ENCODE results near the gene MAPK9. TPM values are rescaled to one million over a fixed set of nuclear protein-coding genes. Genes with fewer than 3 reads are reported as not detected.
A peak's percentile ranks its signal among the peaks of the same experiment; 100 is the strongest.

MAPK9 gene
- 36.9 and 37.9 TPM in 2 replicates for total RNA-seq (2014; rRNA removed; shearing (Covaris generic))

GRCh38 chr5:180291943-180292831 lies at the start of gene MAPK9:
Gene MAPK9 (minus strand): TSS chr5:180292083. CDS start chr5:180280561, 11,522 bp downstream.
- peak; percentile 60 for DNase-seq (ENCODE audit: low spot score)

GRCh38 chr5:180341595-180341994 lies 49.7 kb upstream of the MAPK9 start:
- no peak for DNase-seq (ENCODE audit: low spot score)

- peak; percentile 36 for DNase-seq (ENCODE audit: low spot score)
These were observed 49.0 kb upstream of the MAPK9 start for GRCh38 chr5:180340856-180341255.

GRCh38 chr5:180339583-180340183 lies 47.8 kb upstream of the MAPK9 start:
- no peak for DNase-seq (ENCODE audit: low spot score)

- DNase-seq (ENCODE audit: low spot score), result no peak
These were observed 46.3 kb upstream of the MAPK9 start for GRCh38 chr5:180338001-180338707.

DNA sequence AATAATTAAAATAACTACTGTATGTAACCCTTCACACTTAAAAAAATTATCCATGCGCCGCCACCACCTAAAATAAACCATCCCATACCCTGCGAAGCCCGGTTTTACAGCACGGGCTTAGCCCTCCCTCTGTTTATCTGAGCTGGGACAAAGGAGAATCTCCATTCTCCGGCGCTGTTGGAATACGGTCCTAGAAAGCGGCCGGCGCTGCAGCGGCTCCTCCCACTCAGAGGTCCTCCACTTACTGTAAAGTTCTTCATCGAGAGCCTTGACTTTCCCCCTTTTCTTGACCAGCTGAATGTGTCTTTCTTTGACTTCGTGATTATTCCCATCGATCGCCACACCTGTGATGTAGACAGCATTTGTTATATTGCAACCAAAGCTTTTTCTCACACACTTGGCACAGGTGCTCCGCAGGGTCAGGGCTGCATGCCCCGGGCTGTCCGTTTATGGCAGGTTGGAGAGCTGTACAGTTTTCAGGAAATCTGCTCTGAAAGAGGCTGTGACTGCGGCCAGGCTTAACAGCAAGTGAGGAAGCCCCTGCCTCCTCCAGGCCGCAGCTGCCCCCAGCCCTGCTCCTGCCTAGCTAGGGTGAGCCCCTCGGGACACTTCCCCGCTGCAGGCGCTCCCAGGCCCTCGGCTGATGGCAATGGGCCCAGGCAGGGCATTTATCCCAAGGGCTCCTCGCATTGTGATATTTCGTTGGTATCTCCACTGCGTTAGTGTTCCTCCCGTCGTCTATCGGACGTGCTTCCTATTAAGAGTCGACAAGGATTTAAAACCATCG lies 44.5 kb upstream of the MAPK9 start:
- DNase-seq (ENCODE audit: low spot score), result no peak

- DNase-seq (ENCODE audit: low spot score), result no peak
These were observed 43.8 kb upstream of the MAPK9 start for GRCh38 chr5:180335614-180336233.

GRCh38 chr5:180334751-180335613 lies 43.1 kb upstream of the MAPK9 start:
- DNase-seq (ENCODE audit: low spot score), result no peak

GRCh38 chr5:180334176-180334575 lies 42.3 kb upstream of the MAPK9 start:
- peak; percentile 74 for DNase-seq (ENCODE audit: low spot score)

- peak; percentile 96 for DNase-seq (ENCODE audit: low spot score)
These were observed 41.8 kb upstream of the MAPK9 start for GRCh38 chr5:180333661-180334060.

GRCh38 chr5:180332861-180333260 lies 41.0 kb upstream of the MAPK9 start:
- DNase-seq (ENCODE audit: low spot score), result no peak

DNA sequence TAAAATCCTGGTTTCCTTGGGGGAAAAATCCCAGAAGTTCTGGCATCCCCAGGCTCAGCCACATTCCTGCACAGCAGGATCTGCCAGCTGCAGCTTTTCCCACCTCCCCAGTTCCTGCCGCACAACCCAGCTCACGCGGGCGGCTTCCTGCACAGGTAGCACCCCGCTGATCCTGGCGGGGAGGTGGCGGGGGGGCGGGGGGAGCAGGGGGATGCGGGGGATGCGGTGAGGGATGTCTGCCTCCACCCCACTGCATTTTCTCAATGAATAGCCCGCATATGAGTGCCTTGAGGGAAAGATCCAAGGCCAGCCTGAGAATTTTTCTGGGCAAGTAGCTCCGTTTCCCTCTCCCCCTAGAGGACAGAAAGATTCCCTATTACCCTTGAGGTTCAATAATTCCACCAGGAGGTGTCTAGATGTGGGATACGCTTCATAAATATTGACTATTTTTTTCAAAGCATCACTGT lies 40.2 kb upstream of the MAPK9 start:
- peak; percentile 84 for DNase-seq (ENCODE audit: low spot score)

GRCh38 chr5:180331647-180331950 lies 39.7 kb upstream of the MAPK9 start:
- DNase-seq (ENCODE audit: low spot score), result no peak

DNA sequence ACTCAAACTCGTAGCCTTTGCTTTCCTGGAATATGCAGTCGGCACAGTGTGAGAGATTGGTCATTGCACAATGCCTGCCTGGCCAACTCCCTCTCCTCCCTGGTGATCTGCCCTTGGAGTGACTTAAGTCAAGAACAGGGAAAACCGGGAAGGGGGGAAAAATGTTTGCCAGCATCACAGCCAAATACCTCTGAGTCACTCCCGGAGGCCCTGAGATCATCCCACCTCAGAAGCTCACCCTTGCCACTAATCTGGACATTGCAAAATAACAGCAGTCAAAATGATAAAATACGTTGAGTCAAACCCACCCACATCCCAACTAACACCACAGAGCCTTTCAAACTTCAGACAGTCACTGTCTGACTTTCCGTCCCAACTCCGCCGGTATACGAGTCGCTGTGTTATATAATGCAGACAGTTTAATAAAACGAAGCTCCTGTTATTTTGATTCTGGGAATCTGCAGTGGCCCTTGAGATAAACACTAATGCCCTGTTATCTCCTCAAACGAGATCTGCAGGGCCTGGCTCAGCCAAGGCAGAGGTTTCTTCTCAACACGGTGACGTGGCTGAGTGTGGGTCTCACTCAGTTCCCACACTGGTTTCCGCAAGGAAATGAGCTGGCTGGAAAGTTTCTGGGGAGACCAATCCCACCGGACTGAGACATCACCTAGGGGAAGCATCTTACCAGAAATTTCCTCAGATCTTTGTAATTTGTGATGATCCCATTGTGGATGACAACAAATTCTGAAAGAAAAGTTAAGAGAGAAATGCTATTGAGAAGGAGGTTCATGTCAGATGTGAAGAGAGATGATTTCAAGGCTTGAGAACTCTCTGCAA lies 39.1 kb upstream of the MAPK9 start:
- peak; percentile 100 for DNase-seq (ENCODE audit: low spot score)

DNA sequence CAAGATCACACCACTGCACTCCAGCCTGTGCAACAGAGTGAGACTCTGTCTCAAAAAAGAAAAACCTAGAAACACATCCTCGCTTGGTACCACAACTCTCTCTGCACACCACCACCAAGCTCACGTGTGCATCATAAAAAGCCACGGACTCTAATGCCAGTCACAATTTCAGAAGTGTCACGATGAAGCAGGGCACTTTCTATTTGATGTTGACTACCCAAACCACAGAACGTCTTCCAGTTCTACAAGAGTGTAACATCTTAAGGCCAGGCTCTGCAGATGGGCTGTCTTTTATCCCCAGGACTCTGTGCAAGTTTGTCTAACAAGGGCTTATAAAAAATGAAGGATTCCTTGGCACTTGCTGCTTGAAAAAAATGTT lies 38.4 kb upstream of the MAPK9 start:
- peak; percentile 40 for DNase-seq (ENCODE audit: low spot score)

GRCh38 chr5:180329606-180330269 lies 37.9 kb upstream of the MAPK9 start:
- DNase-seq (ENCODE audit: low spot score), result no peak

DNA sequence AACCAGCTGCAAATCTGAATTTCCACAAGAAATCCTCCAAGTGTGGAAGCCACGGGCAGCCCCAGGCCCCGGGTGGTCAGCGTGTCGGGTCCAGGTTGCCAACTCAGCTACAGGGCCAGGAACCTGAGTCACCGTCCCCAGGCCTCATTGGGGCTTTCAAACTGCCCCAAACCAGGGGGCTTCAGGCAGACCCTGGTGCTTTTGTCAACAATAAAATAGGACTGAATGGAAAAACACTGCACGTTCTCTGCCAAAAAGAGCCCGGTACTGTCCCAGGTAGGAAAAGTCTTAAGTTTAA lies 37.2 kb upstream of the MAPK9 start:
- DNase-seq (ENCODE audit: low spot score), result no peak

DNA sequence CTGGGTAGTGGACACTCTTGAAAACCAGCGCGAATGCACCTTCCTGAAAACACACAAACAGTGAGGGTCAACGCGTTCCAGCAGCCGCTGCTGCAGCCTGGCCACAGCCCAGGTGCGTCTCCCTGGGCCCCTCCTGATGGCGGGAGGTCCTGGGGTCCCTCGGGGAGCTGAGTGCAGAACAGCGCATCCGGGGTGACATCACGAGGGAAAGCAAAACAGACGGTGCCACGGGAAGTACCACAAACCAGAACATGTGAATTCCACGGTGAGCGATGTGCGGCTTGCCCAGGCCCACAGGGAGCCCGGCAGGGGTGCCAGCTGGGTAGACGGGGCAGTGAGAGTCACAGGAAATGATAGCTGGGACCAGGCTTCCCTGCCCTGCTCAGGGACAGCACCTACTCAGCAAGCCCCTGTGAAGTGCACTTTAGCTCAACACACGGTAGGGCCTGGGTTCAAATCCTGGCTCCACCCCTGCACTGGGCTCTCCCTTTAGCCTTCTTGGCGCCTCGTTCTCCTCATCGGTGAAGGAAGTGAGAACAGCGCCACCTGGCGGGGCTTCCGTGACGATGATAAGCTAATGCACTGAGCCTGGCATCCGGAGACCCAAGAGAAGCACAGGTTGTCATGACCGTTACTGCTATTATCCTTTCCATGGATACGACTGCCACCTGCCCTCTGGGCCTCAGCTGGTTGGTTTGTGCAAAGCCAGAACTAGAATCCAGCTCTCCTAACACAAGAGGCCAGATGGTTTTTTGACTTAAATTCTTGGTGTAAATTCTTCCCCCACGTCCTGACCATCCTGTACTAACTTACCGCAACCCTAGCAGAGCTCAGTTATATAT lies 36.6 kb upstream of the MAPK9 start:
- peak; percentile 69 for DNase-seq (ENCODE audit: low spot score)
